Gastroesophageal sphincter (tissue), 3 donors: Measurements from ENCODE around the gene HAGHL.

ENCODE experiments used
- POLR2A ChIP-seq, 2 donors: fragments of 450-650 bp; IDR thresholded peaks; one replicate each; pipeline ENCODE4 v1.6.1; 2017; ENCODE audit warnings: antibody characterized with exemption in 2 of 2, mild to moderate bottlenecking in 2 of 2, moderate library complexity in 1 of 2
- TF ChIP-seq, protein P1 (sequence below), 4 experiments: fragments of 200-600 bp in 2 of 4; fragments of 450-650 bp in 2 of 4; sonication (generic) in 1 of 4; IDR thresholded peaks; one replicate each; pipeline ENCODE4 v1.5.1; 2017 to 2019; ENCODE audit warnings: antibody characterized with exemption in 4 of 4, mild to moderate bottlenecking in 2 of 4, moderate library complexity in 2 of 4

DNA sequence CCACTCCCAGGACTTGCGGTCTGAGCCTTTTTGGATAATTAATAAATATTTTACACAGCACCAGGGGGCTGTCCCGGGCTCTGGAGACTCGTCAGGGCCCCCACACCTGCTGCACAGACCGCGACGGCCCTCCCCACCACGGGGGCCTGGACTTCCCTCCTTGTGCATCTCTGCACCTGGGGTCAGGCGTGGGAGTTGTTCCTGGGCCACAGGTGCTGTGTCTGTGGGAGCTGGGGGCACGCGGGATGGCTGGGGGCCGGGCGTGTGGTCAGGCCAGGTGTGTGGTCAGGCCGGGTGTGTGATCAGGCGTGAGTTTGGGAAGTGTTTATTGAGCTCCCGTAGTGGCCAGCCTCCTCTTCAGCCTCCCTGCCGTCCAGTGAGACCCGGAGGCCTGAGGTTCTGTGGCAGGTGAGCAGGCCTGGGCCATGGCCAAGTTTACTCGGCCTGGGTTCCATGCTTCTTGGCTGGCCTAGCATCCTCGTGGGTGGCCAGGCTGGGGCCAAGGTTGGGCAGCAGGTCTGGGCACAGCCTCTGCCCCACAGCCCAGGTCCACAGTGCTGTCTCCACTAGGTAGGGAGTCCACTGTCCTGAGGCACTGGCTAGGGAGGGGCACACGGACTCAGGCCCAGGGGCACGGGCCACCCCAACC is 48.6 kb upstream of the HAGHL start:
- TF ChIP-seq, protein P1, sequence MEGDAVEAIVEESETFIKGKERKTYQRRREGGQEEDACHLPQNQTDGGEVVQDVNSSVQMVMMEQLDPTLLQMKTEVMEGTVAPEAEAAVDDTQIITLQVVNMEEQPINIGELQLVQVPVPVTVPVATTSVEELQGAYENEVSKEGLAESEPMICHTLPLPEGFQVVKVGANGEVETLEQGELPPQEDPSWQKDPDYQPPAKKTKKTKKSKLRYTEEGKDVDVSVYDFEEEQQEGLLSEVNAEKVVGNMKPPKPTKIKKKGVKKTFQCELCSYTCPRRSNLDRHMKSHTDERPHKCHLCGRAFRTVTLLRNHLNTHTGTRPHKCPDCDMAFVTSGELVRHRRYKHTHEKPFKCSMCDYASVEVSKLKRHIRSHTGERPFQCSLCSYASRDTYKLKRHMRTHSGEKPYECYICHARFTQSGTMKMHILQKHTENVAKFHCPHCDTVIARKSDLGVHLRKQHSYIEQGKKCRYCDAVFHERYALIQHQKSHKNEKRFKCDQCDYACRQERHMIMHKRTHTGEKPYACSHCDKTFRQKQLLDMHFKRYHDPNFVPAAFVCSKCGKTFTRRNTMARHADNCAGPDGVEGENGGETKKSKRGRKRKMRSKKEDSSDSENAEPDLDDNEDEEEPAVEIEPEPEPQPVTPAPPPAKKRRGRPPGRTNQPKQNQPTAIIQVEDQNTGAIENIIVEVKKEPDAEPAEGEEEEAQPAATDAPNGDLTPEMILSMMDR (IDR thresholded peaks at IDR 0.05), result no peak
- no peak for TF ChIP-seq POLR2A (IDR thresholded peaks at IDR 0.05)
